Measurements from ENCODE around the gene ABCB11. TPM values are rescaled to one million over a fixed set of nuclear protein-coding genes. Genes with fewer than 3 reads are reported as not detected.
"Not testable (repeated sequence)": the region's sequence is repeated elsewhere in the genome, so short reads cannot be mapped to it uniquely, and the experiment has no call there.

Gene ABCB11
- total and polyA plus RNA-seq, 4 donors: 18.3 to 74.3 (median 38.3) TPM

DNA sequence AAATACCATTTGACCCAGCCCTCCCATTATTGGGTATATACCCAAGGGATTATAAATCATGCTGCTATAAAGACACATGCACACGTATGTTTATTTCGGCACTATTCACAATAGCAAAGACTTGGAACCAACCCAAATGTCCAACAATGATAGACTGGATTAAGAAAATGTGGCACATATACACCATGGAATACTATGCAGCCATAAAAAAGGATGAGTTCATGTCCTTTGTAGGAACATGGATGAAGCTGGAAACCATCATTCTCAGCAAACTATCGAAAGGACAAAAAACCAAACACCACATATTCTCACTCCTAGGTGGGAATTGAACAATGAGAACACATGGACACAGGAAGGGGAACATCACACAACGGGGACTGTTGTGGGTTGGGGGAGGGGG lies 160.3 kb downstream of the ABCB11 start:
- H3K4me1 ChIP-seq (ENCODE audit: control insufficient read depth in 4 of 4, insufficient read depth in 4 of 4, low read length in 3 of 4); H3K27ac ChIP-seq (ENCODE audit: low read depth in 1 of 2, low read length in 2 of 2); H3K9ac ChIP-seq (ENCODE audit: low read depth in 1 of 2, low read length in 2 of 2); H3K36me3 ChIP-seq (ENCODE audit: control insufficient read depth in 4 of 4, insufficient read depth in 3 of 4, low read depth in 1 of 4, low read length in 3 of 4); DNase-seq (ENCODE audit: low spot score); H3K4me3 ChIP-seq (ENCODE audit: low read depth in 1 of 3, low read length in 3 of 3); H3K9me3 ChIP-seq (ENCODE audit: control insufficient read depth in 4 of 4, low read length in 3 of 4); H3K27me3 ChIP-seq (ENCODE audit: control insufficient read depth in 4 of 4, insufficient read depth in 4 of 4, low read length in 3 of 4): not testable (repeated sequence)
- over 99% methylated on average over 4 of the region's 4 CpGs for WGBS

Other genes starting within 250 kb of the ABCB11 start
- 10 to 100 TPM in 1 of 2 donors, 1 to 10 TPM in 1; 4.1 to 16.7 TPM for gene NOSTRIN, start 228.7 kb downstream of the ABCB11 start, total RNA-seq
- 10 to 100 TPM in 1 of 2 donors, 1 to 10 TPM in 1; 5.5 to 11.5 TPM for gene NOSTRIN, start 228.7 kb downstream of the ABCB11 start, polyA plus RNA-seq
- 1 to 10 TPM in 1 of 2 donors, not detected in 1; 8.2 TPM for gene SPC25, start 140.9 kb downstream of the ABCB11 start, total RNA-seq
- 1 to 10 TPM in 1 of 2 donors, under 1 TPM in 1; 0.58 to 2.1 TPM for gene SPC25, start 140.9 kb downstream of the ABCB11 start, polyA plus RNA-seq
- gene G6PC2, start 130.0 kb downstream of the ABCB11 start, total RNA-seq: not detected
- not detected for gene G6PC2, start 130.0 kb downstream of the ABCB11 start, polyA plus RNA-seq
- under 1 TPM; 0.67 to 0.93 TPM for gene DHRS9, start 38.2 kb upstream of the ABCB11 start, total RNA-seq
- under 1 TPM; 0.25 to 0.60 TPM for gene DHRS9, start 38.2 kb upstream of the ABCB11 start, polyA plus RNA-seq